NB4 (cell line): Measurements from ENCODE around the gene KLF16.

Experiments
- DNase-seq: peaks from one replicate; pipeline ENCODE4 v3.0.0; 2010; ENCODE audit warnings: low read depth
- H3K4me3 ChIP-seq: one replicate; pipeline ENCODE4 v1.5.1; 2011; ENCODE audit warnings: mild to moderate bottlenecking, low read depth, low read length, moderate library complexity
- MYC ChIP-seq: IDR thresholded peaks from 2 replicates; pipeline ENCODE4 v1.6.1; 2011; ENCODE audit warnings: low read depth, low read length
- POLR2A ChIP-seq: IDR thresholded peaks from 2 replicates; pipeline ENCODE4 v1.6.1; 2011; ENCODE audit warnings: mild to moderate bottlenecking; ENCODE audit not compliant: insufficient read length; ENCODE audit errors: extremely low read depth
- TF ChIP-seq, protein P1 (sequence below): IDR thresholded peaks from one replicate; pipeline ENCODE4 v1.5.1; 2012; ENCODE audit warnings: low read depth, low read length
- TF ChIP-seq, protein P2 (sequence below): IDR thresholded peaks from 2 replicates; pipeline ENCODE4 v1.6.1; 2011; ENCODE audit warnings: low read depth, low read length

Gene KLF16

DNA sequence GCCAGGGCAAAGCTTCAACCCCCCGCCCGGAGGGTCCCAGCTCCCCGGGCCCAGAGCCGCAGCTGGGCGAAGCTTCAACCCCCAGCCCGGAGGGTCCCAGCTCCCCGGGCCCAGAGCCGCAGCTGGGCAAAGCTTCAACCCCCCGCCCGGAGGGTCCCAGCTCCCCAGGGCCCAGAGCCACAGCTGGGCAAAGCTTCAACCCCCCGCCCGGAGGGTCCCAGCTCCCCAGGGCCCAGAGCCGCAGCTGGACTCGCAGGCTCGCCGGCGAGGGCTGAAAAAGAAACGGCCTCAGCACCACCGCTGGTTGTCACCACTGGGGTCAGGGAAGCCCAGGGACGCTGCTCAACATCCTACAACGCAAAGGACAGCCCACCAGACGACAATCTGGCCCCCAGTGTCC, 20.3 kb downstream of the KLF16 start:
- DNase-seq = no peak
- TF ChIP-seq MYC = no peak
- TF ChIP-seq POLR2A = no peak
- TF ChIP-seq, protein P1, sequence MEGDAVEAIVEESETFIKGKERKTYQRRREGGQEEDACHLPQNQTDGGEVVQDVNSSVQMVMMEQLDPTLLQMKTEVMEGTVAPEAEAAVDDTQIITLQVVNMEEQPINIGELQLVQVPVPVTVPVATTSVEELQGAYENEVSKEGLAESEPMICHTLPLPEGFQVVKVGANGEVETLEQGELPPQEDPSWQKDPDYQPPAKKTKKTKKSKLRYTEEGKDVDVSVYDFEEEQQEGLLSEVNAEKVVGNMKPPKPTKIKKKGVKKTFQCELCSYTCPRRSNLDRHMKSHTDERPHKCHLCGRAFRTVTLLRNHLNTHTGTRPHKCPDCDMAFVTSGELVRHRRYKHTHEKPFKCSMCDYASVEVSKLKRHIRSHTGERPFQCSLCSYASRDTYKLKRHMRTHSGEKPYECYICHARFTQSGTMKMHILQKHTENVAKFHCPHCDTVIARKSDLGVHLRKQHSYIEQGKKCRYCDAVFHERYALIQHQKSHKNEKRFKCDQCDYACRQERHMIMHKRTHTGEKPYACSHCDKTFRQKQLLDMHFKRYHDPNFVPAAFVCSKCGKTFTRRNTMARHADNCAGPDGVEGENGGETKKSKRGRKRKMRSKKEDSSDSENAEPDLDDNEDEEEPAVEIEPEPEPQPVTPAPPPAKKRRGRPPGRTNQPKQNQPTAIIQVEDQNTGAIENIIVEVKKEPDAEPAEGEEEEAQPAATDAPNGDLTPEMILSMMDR = no peak
- TF ChIP-seq, protein P2, sequence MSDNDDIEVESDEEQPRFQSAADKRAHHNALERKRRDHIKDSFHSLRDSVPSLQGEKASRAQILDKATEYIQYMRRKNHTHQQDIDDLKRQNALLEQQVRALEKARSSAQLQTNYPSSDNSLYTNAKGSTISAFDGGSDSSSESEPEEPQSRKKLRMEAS = no peak
- no peak overlapping the region for H3K4me3 ChIP-seq

DNA sequence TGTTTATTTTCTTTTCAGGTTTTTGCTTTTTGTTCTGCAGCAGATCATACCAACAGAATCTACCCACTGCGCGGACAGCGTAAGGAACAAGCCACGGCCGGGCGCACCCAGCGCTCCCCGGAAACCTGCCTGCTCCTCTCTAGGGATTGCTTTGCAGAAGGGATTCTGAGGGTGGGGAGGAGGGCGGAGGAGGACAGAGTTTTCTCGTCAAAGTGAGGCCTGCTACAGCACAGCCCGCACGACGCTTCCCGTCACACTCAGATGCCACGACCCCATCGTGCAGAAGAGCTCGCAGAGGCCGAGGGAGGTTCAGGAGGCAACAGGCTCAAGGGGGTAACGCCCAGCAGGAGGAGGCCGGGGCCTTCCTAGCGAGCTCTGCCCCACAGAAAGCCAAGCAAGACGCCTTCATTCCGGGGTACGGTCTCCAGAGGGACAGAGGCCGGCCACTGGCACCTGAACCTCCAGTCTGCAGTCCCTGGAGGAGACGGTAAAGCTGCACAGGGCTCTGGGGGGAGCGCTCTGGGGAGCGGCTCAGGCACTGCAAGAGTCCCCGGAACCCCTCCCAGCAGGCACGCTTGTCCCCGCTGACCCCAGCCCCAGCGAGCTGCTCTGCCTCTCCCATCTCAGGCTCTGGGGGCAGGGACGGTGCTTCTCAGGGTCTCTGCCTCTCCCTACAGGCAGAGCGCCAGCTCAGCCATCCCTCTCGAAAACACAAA, 22.0 kb downstream of the KLF16 start:
- peak overlapping the region; percentile 45 for H3K4me3 ChIP-seq
- DNase-seq = peak; percentile 84
- TF ChIP-seq, protein P1 = no peak
- TF ChIP-seq POLR2A (no peak), MYC (no peak)
- TF ChIP-seq, protein P2 = no peak

DNA sequence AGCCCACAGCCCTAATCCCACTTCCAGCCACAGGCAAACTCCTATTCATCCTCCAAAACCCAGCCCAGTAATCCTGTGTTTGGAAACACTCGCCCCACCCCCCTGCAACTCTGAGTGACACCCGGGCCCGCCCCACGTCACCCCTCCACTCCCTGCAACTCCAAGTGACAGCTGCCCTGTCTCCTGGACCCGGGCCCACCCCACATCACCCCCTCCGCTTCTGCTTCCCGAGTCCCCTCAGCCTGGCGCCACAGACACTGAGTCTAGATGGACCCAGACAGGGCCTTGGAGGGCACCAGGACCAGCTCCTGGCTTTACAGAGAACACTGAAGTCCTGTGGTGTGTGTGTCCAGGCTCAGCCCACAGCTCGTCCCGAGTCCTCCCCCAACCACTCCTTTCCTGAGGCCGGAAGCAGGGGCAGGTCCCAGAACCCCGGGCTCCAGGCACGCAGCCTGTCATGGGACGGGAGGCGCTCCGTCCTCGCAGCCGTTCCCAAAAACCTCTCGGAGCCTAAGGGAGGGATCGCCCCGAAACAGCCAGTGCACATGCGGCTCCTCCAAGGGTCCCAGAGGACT, 22.8 kb downstream of the KLF16 start:
- TF ChIP-seq, protein P1 = no peak
- TF ChIP-seq POLR2A (no peak), MYC (no peak)
- TF ChIP-seq, protein P2 = no peak
- H3K4me3 ChIP-seq = peak overlapping the region; percentile 45
- peak; percentile 54 for DNase-seq

DNA sequence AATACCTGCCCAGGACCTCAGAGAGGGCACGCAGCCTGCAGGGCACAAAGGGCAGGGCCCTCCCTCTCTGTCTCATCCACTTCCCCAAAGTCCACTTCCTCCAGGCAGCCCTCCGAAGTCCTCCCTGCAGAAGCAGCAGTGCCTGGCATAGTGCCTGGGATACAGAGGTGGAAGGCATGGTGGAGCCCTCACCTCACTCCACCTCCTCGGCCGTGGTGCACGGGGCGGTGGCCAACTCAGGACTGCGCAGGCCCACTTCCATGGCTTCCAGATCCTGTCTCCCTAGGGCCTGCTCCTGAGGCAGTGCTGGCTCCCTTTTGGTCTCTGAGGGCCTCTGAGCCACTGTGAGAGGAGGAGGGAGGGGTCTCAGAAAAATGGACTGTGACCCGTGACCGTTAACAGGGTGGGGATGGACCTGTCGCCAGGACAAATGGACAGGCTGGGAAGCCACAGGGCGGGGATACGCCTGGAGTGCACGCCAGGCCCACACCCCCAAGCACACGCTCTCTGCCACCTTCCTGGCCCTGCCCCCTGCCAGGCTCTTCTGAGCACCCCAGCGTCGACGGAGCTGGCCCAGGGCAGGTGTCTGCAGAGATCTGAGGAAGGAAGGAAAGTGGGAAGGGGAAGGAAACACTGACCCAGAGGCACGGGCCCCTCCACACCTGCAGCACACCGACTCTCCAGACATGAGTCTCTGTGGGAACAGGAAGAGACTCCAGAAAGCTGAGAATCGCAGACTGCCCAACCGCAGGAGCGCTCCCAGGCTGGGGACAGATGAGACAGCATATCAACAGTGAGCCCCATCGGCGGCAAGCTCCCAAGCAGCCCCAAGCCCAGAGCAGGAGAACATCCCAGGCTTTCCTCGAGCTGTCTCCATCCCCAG, 23.5 kb downstream of the KLF16 start:
- DNase-seq = no peak
- H3K4me3 ChIP-seq = no peak overlapping the region
- TF ChIP-seq POLR2A = no peak
- TF ChIP-seq, protein P1 = no peak
- no peak for TF ChIP-seq MYC
- TF ChIP-seq, protein P2 = no peak

DNA sequence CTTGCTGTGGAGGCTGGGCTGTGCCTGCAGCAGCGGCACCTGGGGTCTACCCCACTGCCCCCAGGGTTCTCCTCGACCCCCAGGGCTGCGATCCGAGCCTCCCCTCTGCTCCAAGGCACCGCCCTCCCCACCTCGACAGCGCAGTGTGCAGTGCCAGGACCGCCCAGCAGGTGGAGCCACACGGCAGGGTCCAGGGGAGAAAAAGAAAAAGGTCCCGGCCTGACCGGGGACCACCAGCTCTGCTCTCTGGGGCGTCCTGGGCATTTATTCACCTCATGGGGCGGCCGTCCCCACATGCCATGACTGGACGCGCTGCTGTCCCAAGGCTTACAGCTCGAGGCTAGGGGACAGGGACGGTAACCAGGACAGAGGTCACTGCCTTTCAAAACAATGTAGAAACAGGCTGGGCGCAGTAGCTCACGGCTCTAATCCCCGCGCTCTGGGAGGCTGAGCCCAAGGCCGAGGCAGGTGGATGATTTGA, 25.7 kb downstream of the KLF16 start:
- TF ChIP-seq MYC (no peak), POLR2A (no peak)
- TF ChIP-seq, protein P1 = peak; percentile 56
- no peak overlapping the region for H3K4me3 ChIP-seq
- no peak for DNase-seq
